IMR-90 (cell line): ENCODE measurements around the gene HADHA. TPM values are rescaled to one million over a fixed set of nuclear protein-coding genes. Genes with fewer than 3 reads are reported as not detected.
A peak's percentile ranks its signal among the peaks of the same experiment; 100 is the strongest.

Experiments
- ATAC-seq: fragments of 200-7000 bp; cut with Tn5 transposase; 2 replicates; pipeline ENCODE4 v1.9.1; 2020; ENCODE audit warnings: low read depth, mild to moderate bottlenecking, moderate library complexity
- BruUV-seq: library from RNA; stranded (reverse); fragments of 400-500 nt; replicated peaks from 2 replicates; lab custom pipeline; 2021; lab: Mats Ljungman, UMichigan
- CTCF ChIA-PET: fragments of 300-600 bp; formaldehyde crosslinking; extraction: SDS; loops from one replicate; lab custom pipeline; 2021; ENCODE audit warnings: antibody characterized with exemption; lab: Yijun Ruan, JAX
- POLR2A ChIA-PET: fragments of 300-600 bp; sonication (Branson Sonifier 250); formaldehyde crosslinking; loops from one replicate; lab custom pipeline; 2022; ENCODE audit warnings: antibody characterized with exemption; ENCODE audit not compliant: unreplicated experiment; lab: Charles Lee
- DNase-seq: peaks from one replicate; pipeline ENCODE4 v3.0.0; 2013
- H2AFZ ChIP-seq: replicated peaks from 2 replicates; pipeline ENCODE3; 2013; ENCODE audit warnings: low read length, mild to moderate bottlenecking; ENCODE audit not compliant: poor library complexity
- H2AK5ac ChIP-seq: 2 replicates; pipeline ENCODE4 v1.6.1; 2013; ENCODE audit warnings: low read depth, low read length, inconsistent platforms
- H2AK9ac ChIP-seq: replicated peaks from 2 replicates; pipeline ENCODE3; 2013; ENCODE audit warnings: mild to moderate bottlenecking, low read depth, low read length, moderate library complexity; ENCODE audit not compliant: poor library complexity
- H2BK120ac ChIP-seq: 2 replicates; pipeline ENCODE4 v1.6.1; 2013; ENCODE audit warnings: low read depth, low read length, inconsistent platforms
- H2BK15ac ChIP-seq: 3 replicates; pipeline ENCODE4 v1.6.1; 2013; ENCODE audit warnings: low read depth, low read length, inconsistent platforms
- H2BK20ac ChIP-seq: 2 replicates; pipeline ENCODE4 v1.6.1; 2013; ENCODE audit warnings: low read depth, mild to moderate bottlenecking, inconsistent platforms, low read length, moderate library complexity
- H2BK5ac ChIP-seq: 2 replicates; pipeline ENCODE4 v1.6.1; 2013; ENCODE audit warnings: mild to moderate bottlenecking, low read depth, low read length, inconsistent platforms; ENCODE audit not compliant: poor library complexity, severe bottlenecking
- H3K14ac ChIP-seq: replicated peaks from 2 replicates; pipeline ENCODE4 v1.6.1; 2013; ENCODE audit warnings: low read depth, low read length, inconsistent platforms
- H3K18ac ChIP-seq: 2 replicates; pipeline ENCODE4 v1.6.1; 2013; ENCODE audit warnings: low read depth, low read length, control low read depth
- H3K23ac ChIP-seq: 2 replicates; pipeline ENCODE4 v1.6.1; 2013; ENCODE audit warnings: low read depth, low read length, inconsistent platforms
- H3K27ac ChIP-seq: 2 replicates; pipeline ENCODE4 v1.5.1; 2013; ENCODE audit warnings: mild to moderate bottlenecking, control low read depth, low read length; ENCODE audit not compliant: insufficient read depth
- H3K27me3 ChIP-seq: 2 replicates; pipeline ENCODE4 v1.6.1; 2013; ENCODE audit warnings: low read length; ENCODE audit not compliant: control insufficient read depth, insufficient read depth
- H3K36me3 ChIP-seq: 2 replicates; pipeline ENCODE4 v1.6.1; 2013; ENCODE audit warnings: low read length, mixed read lengths; ENCODE audit not compliant: control insufficient read depth, insufficient read depth
- H3K4ac ChIP-seq: 2 replicates; pipeline ENCODE4 v1.6.1; 2013; ENCODE audit warnings: low read depth, low read length, inconsistent platforms
- H3K4me1 ChIP-seq: 2 replicates; pipeline ENCODE4 v1.6.1; 2013; ENCODE audit warnings: low read length, mixed read lengths; ENCODE audit not compliant: control insufficient read depth, insufficient read depth
- H3K4me2 ChIP-seq: 2 replicates; pipeline ENCODE4 v1.6.1; 2013; ENCODE audit warnings: low read depth, mild to moderate bottlenecking, control low read depth, low read length, moderate library complexity
- H3K4me3 ChIP-seq: 2 replicates; pipeline ENCODE4 v1.5.1; 2013; ENCODE audit warnings: low read depth, mild to moderate bottlenecking, control low read depth, low read length, moderate library complexity; ENCODE audit not compliant: insufficient read depth
- H3K56ac ChIP-seq: 2 replicates; pipeline ENCODE4 v1.6.1; 2013; ENCODE audit warnings: low read length, inconsistent platforms; ENCODE audit not compliant: insufficient read depth; ENCODE audit errors: extremely low read depth
- H3K79me1 ChIP-seq, 2 experiments: 2 replicates each; pipeline ENCODE4 v1.6.1; 2013; ENCODE audit warnings: low read length in 2 of 2, inconsistent platforms in 1 of 2, low read depth in 1 of 2
- H3K9ac ChIP-seq: 2 replicates; pipeline ENCODE4 v1.6.1; 2013; ENCODE audit warnings: low read depth, low read length, control low read depth
- H3K9me1 ChIP-seq: 2 replicates; pipeline ENCODE4 v1.6.1; 2013; ENCODE audit warnings: low read length, inconsistent platforms; ENCODE audit not compliant: insufficient read depth
- H3K9me3 ChIP-seq: 2 replicates; pipeline ENCODE4 v1.6.1; 2013; ENCODE audit warnings: low read length; ENCODE audit not compliant: control insufficient read depth, insufficient read depth
- H4K20me1 ChIP-seq: 2 replicates; pipeline ENCODE4 v1.6.1; 2013; ENCODE audit warnings: low read length, inconsistent platforms; ENCODE audit not compliant: insufficient read depth
- H4K5ac ChIP-seq: 2 replicates; pipeline ENCODE4 v1.6.1; 2013; ENCODE audit warnings: mild to moderate bottlenecking, low read depth, low read length, control low read depth
- H4K8ac ChIP-seq, 2 experiments: 2 replicates each; pipeline ENCODE4 v1.6.1; 2013; ENCODE audit warnings: low read depth in 2 of 2, low read length in 2 of 2, control low read depth in 1 of 2, inconsistent platforms in 1 of 2
- H4K91ac ChIP-seq: 2 replicates; pipeline ENCODE4 v1.6.1; 2013; ENCODE audit warnings: low read depth, low read length, inconsistent platforms; ENCODE audit not compliant: insufficient read depth
- CEBPB ChIP-seq: IDR thresholded peaks from 2 replicates; pipeline ENCODE4 v1.6.1; 2012; ENCODE audit warnings: low read depth, low read length, improper control_type of control experiment
- FOS ChIP-seq: fragments of 150-350 bp; IDR thresholded peaks from 2 replicates; pipeline ENCODE4 v1.6.1; 2016; ENCODE audit warnings: low read depth, low read length
- WGBS, 2 experiments: methylation state at CpG; one replicate each; pipeline versions ENCODE4 v1.1.5 to v1.1.7; 2013; ENCODE audit warnings: missing lambda C conversion rate in 2 of 2; ENCODE audit not compliant: insufficient read length in 1 of 2; ENCODE audit errors: extremely low coverage in 2 of 2; 5-methylcytosine and 5-hydroxymethylcytosine counted together
- dilution Hi-C: fragments of 300-500 bp; cut with HindIII; formaldehyde crosslinking; loops from one replicate; pipeline ENCODE4 v1.14.3; 2018; ENCODE audit warnings: low sequenced_read_pairs; ENCODE audit not compliant: unreplicated experiment
- in situ Hi-C: fragments of 300-500 bp; cut with MboI; formaldehyde crosslinking; loops from 3 replicates; pipeline ENCODE4 v1.14.3; 2019; ENCODE audit warnings: low sequenced_read_pairs, inconsistent platforms, mixed read lengths
- intact Hi-C: fragments of 100-400 bp; cut with micrococcal nuclease; formaldehyde crosslinking; loops from 2 replicates; pipeline ENCODE4 v1.10.0; 2022
- polyA plus RNA-seq, 3 experiments: library from polyadenylated mRNA; depleted of rRNA; stranded (reverse); fragments of >200 nt; gene quantifications; 2 replicates each; pipeline ENCODE4 v1.2.3, GENCODE V29; 2012; ENCODE audit warnings: low replicate concordance in 1 of 3
- total RNA-seq: library from RNA; depleted of rRNA; stranded (reverse); fragments of >200 nt; gene quantifications from 2 replicates; pipeline ENCODE4 v1.2.3, GENCODE V29; 2012

HADHA gene
- total and polyA plus RNA-seq, 2 of the 4 experiments (the other 2 are of a cell fraction) = 52.7 to 111 TPM

DNA sequence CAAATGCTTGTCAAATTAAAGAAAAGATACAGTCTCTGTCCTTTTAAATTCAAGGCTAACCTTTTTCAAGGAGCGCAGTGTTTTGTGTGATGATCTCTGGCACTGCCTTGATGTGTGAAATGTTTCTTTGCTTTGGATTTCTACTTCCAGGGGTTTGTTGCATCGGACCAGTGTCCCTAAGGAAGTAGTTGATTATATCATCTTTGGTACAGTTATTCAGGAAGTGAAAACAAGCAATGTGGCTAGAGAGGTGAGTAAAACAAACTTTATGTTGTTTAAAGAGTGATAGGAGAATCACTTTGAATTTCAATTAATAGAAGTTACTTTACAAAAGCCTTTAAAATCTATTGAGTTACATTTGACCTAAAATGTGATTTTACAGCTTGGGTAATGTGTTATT is 29.1 kb upstream of the HADHA start:
- no peak overlapping the region for H3K27ac ChIP-seq
- peaks cover 5% of the 10 kb centered on the region; the same call in 1 of the 2 replicates for H4K20me1 ChIP-seq
- intact Hi-C loops (no loop called here), in situ Hi-C loops (no loop called here), dilution Hi-C loops (no loop called here)
- DNase-seq = peak; percentile 17
- peaks cover 13% of the 10 kb centered on the region for H3K36me3 ChIP-seq
- no peak overlapping the region for H2AK5ac ChIP-seq
- H4K5ac ChIP-seq = no peak overlapping the region
- H2AFZ ChIP-seq = no peak overlapping the region
- peak overlapping the region; percentile 27; the same call in 1 of the 2 replicates for H3K18ac ChIP-seq
- no peak overlapping the region for H3K4me3 ChIP-seq
- ATAC-seq = no peak
- ChIA-PET CTCF (interaction anchor here (0.6 kb wide), 1 partner anchor 68 kb away, joined by 5 read pairs; no protein-coding TSS in a partner anchor), POLR2A (no interaction called here)
- H3K9me3 ChIP-seq = no peaks in the 10 kb centered on the region
- peak overlapping the region; percentile 66 for H2BK5ac ChIP-seq
- no peak overlapping the region for H4K91ac ChIP-seq
- H3K14ac ChIP-seq = no peak overlapping the region; the same call in 1 of the 2 replicates
- H3K9ac ChIP-seq = peak overlapping the region; percentile 24; the same call in 1 of the 2 replicates
- H3K9me1 ChIP-seq = peaks cover 10% of the 10 kb centered on the region
- no TSS peak for BruUV-seq
- TF ChIP-seq CEBPB = peak; percentile 35; the same call in 1 of the 2 replicates
- no peak for TF ChIP-seq FOS
- no peak overlapping the region for H2AK9ac ChIP-seq
- no peak overlapping the region for H2BK20ac ChIP-seq
- H3K79me1 ChIP-seq = peaks cover 2 to 14% of the 10 kb centered on the region in 2 experiments
- H2BK15ac ChIP-seq = 0 out of 3 replicates have a peak overlapping the region, but pooled peaks have one; percentile 65
- no peak overlapping the region for H3K56ac ChIP-seq
- no peak overlapping the region for H3K23ac ChIP-seq
- no peaks in the 10 kb centered on the region for H3K27me3 ChIP-seq
- H3K4me1 ChIP-seq = peaks cover 7% of the 10 kb centered on the region; the same call in 1 of the 2 replicates
- H4K8ac ChIP-seq = 0 out of 4 replicates have a peak overlapping the region, but pooled peaks of 1 of the 2 experiments have one; percentile 15
- no peak overlapping the region for H3K4ac ChIP-seq
- WGBS, 2 experiments = 80% methylated on average over 1 of the region's 2 CpGs; no CpG with 5 or more reads in 1 of the 2 experiments
- peak overlapping the region; percentile 49; the same call in 1 of the 2 replicates for H3K4me2 ChIP-seq
- H2BK120ac ChIP-seq = no peak overlapping the region
